GM12878 (cell line): ENCODE data around the gene CEACAM1.

Source experiments
- CTCF ChIP-seq, 3 experiments: IDR thresholded peaks in 2 of 3; conservative IDR thresholded peaks in 1 of 3; 2 replicates each; pipeline ENCODE4 v1.5.1; 2011; ENCODE audit warnings: low read depth in 3 of 3, low read length in 3 of 3, mild to moderate bottlenecking in 3 of 3, control low read depth in 2 of 3, moderate library complexity in 2 of 3, inconsistent platforms in 1 of 3, mixed read lengths in 1 of 3; ENCODE audit not compliant: control insufficient read depth in 2 of 3, insufficient read depth in 1 of 3; ENCODE audit errors: extremely low read depth in 1 of 3
- SRF ChIP-seq, 2 experiments: IDR thresholded peaks; 2 replicates each; pipeline ENCODE4 v1.6.1; 2011; ENCODE audit warnings: low read depth in 2 of 2, low read length in 2 of 2, mild to moderate bottlenecking in 1 of 2, moderate library complexity in 1 of 2

- TF ChIP-seq CTCF (IDR thresholded peaks at IDR 0.05 in 2 of 3, conservative IDR thresholded peaks at IDR 0.05 in 1 of 3; ENCODE audit: control insufficient read depth in 2 of 3, extremely low read depth in 1 of 3, insufficient read depth in 1 of 3, low read depth in 3 of 3, low read length in 3 of 3) (no peak), SRF (IDR thresholded peaks at IDR 0.05; ENCODE audit: low read depth in 2 of 2, low read length in 2 of 2) (no peak)
Observed at GRCh38 chr19:42532891-42533290, 4.6 kb upstream of the CEACAM1 start.
